Liver (tissue), 9 donors: ENCODE results near the gene ZKSCAN3. TPM values are rescaled to one million over a fixed set of nuclear protein-coding genes. Genes with fewer than 3 reads are reported as not detected.

Source experiments
- DNase-seq: peaks from one replicate; pipeline ENCODE4 v3.0.0-alpha.2; 2017; ENCODE audit warnings: low spot score
- H3K27ac ChIP-seq, 2 donors: one replicate each; pipeline ENCODE4 v1.7.0; 2013; ENCODE audit warnings: inconsistent platforms in 2 of 2, low read length in 2 of 2, control low read depth in 1 of 2, low read depth in 1 of 2, mild to moderate bottlenecking in 1 of 2
- H3K27me3 ChIP-seq, 4 donors: one replicate each; pipeline versions ENCODE4 v1.6.1 to v1.7.0; 2013; ENCODE audit warnings: low read length in 3 of 4, inconsistent platforms in 1 of 4, mild to moderate bottlenecking in 1 of 4, moderate library complexity in 1 of 4; ENCODE audit not compliant: control insufficient read depth in 4 of 4, insufficient read depth in 4 of 4
- H3K36me3 ChIP-seq, 4 donors: one replicate each; pipeline versions ENCODE4 v1.6.1 to v1.7.0; 2013; ENCODE audit warnings: low read length in 3 of 4, mild to moderate bottlenecking in 3 of 4, low read depth in 1 of 4, moderate library complexity in 1 of 4; ENCODE audit not compliant: control insufficient read depth in 4 of 4, insufficient read depth in 3 of 4
- H3K4me1 ChIP-seq, 4 donors: one replicate each; pipeline versions ENCODE4 v1.6.1 to v1.7.0; 2013; ENCODE audit warnings: low read length in 3 of 4, mild to moderate bottlenecking in 3 of 4, moderate library complexity in 1 of 4; ENCODE audit not compliant: control insufficient read depth in 4 of 4, insufficient read depth in 4 of 4
- H3K4me3 ChIP-seq, 3 donors: one replicate each; pipeline versions ENCODE4 v1.6.1 to v1.7.0; 2013; ENCODE audit warnings: low read length in 3 of 3, control low read depth in 1 of 3, low read depth in 1 of 3, mild to moderate bottlenecking in 1 of 3
- H3K9ac ChIP-seq, 2 donors: one replicate each; pipeline ENCODE4 v1.7.0; 2013; ENCODE audit warnings: low read length in 2 of 2, mild to moderate bottlenecking in 2 of 2, moderate library complexity in 2 of 2, control low read depth in 1 of 2, low read depth in 1 of 2
- H3K9me3 ChIP-seq, 4 donors: one replicate each; pipeline versions ENCODE4 v1.6.1 to v1.7.0; 2013; ENCODE audit warnings: low read length in 3 of 4; ENCODE audit not compliant: control insufficient read depth in 4 of 4
- EGR1 ChIP-seq, 2 donors: IDR thresholded peaks; 2 replicates each; pipeline ENCODE4 v1.6.1; 2016 to 2018; ENCODE audit warnings: antibody characterized with exemption in 2 of 2, low read depth in 2 of 2
- FOXA2 ChIP-seq: IDR thresholded peaks from 2 replicates; pipeline ENCODE4 v1.6.1; 2016; ENCODE audit warnings: antibody characterized with exemption
- HNF4A ChIP-seq, 2 donors: conservative IDR thresholded peaks; 2 replicates each; pipeline ENCODE4 v1.6.1; 2016; ENCODE audit warnings: antibody characterized with exemption in 2 of 2, mild to moderate bottlenecking in 2 of 2
- HNF4G ChIP-seq: IDR thresholded peaks from 2 replicates; pipeline ENCODE4 v1.6.1; 2016; ENCODE audit warnings: antibody characterized with exemption
- JUND ChIP-seq, 2 donors: IDR thresholded peaks; 2 replicates each; pipeline ENCODE4 v1.6.1; 2016; ENCODE audit warnings: antibody characterized with exemption in 2 of 2
- NR2F2 ChIP-seq: IDR thresholded peaks from 2 replicates; pipeline ENCODE4 v1.6.1; 2016; ENCODE audit warnings: antibody characterized with exemption
- RAD21 ChIP-seq, 2 donors: IDR thresholded peaks; 2 replicates each; pipeline ENCODE4 v1.6.1; 2016; ENCODE audit warnings: antibody characterized with exemption in 2 of 2, mild to moderate bottlenecking in 2 of 2
- REST ChIP-seq: IDR thresholded peaks from 2 replicates; pipeline ENCODE4 v1.6.1; 2016; ENCODE audit warnings: antibody characterized with exemption, mild to moderate bottlenecking
- RXRA ChIP-seq, 2 donors: IDR thresholded peaks; 2 replicates each; pipeline ENCODE4 v1.6.1; 2017 to 2018; ENCODE audit warnings: antibody characterized with exemption in 2 of 2, mild to moderate bottlenecking in 1 of 2
- SP1 ChIP-seq: IDR thresholded peaks from 2 replicates; pipeline ENCODE4 v1.6.1; 2018; ENCODE audit warnings: antibody characterized with exemption, mild to moderate bottlenecking
- TAF1 ChIP-seq: conservative IDR thresholded peaks from 2 replicates; pipeline ENCODE4 v1.6.1; 2016; ENCODE audit warnings: antibody characterized with exemption, mild to moderate bottlenecking
- YY1 ChIP-seq: IDR thresholded peaks from 2 replicates; pipeline ENCODE4 v1.6.1; 2016; ENCODE audit warnings: antibody characterized with exemption, mild to moderate bottlenecking
- ZBTB33 ChIP-seq: IDR thresholded peaks from 2 replicates; pipeline ENCODE4 v1.6.1; 2016; ENCODE audit warnings: antibody characterized with exemption
- WGBS: extraction: QIAGEN DNeasy Blood & Tissue Kit; methylation state at CpG from one replicate; pipeline ENCODE4 v1.1.7; 2013; 5-methylcytosine and 5-hydroxymethylcytosine counted together
- polyA plus RNA-seq, 2 donors: library from polyadenylated mRNA; stranded (reverse) in 1 of 2; unstranded in 1 of 2; fragments of 200-250 nt in 1 of 2; fragments of >200 nt in 1 of 2; fragmentation: Nextera tagmentation in 1 of 2; extraction: Ambion mirVana in 1 of 2; gene quantifications; one replicate each; pipeline versions ENCODE4 v1.2.1 to v1.2.3, GENCODE V29; 2013 to 2015
- total RNA-seq, 2 donors: library from RNA; depleted of rRNA; stranded (reverse); fragments of >200 nt; gene quantifications; one replicate each; pipeline ENCODE4 v1.2.3, GENCODE V29; 2014
- TF ChIP-seq, protein P1 (sequence below): fragments of 150-350 bp; IDR thresholded peaks from 2 replicates; pipeline ENCODE4 v1.5.1; 2017; ENCODE audit warnings: improper control_type of control experiment, low read depth, low read length; ENCODE audit not compliant: missing input control
- TF ChIP-seq, protein P2 (sequence below): IDR thresholded peaks from 2 replicates; pipeline ENCODE4 v1.6.1; 2016; ENCODE audit warnings: antibody characterized with exemption
- TF ChIP-seq, protein P3 (sequence below): IDR thresholded peaks from 2 replicates; pipeline ENCODE4 v1.6.1; 2016; ENCODE audit warnings: antibody characterized with exemption
- donor health status: healthy.
- donor health status: healthy.
- donor health status: healthy.
- donor health status: healthy.
- donor health status: healthy.

The ZKSCAN3 gene
- total and polyA plus RNA-seq, 4 donors, result 0.93 to 8.8 (median 1.9) TPM

GRCh38 chr6:28373925-28374324 is 24.2 kb downstream of the ZKSCAN3 start:
- no peaks in the 10 kb centered on the region for H3K27me3 ChIP-seq
- no peaks in the 10 kb centered on the region for H3K9me3 ChIP-seq
- no peak overlapping the region for H3K27ac ChIP-seq
- H3K36me3 ChIP-seq, result peaks cover 0 to under 1% (median 0%) of the 10 kb centered on the region in 4 donors
- no peaks in the 10 kb centered on the region for H3K4me1 ChIP-seq
- DNase-seq, result no peak
- H3K4me3 ChIP-seq, result no peak overlapping the region
- H3K9ac ChIP-seq, result no peak overlapping the region
- 99% methylated on average over 1 of the region's 1 CpG for WGBS
- TF ChIP-seq EGR1 (IDR thresholded peaks at IDR 0.05; ENCODE audit: low read depth in 2 of 2), result no peak
- TF ChIP-seq YY1, result no peak
- TF ChIP-seq NR2F2, result no peak
- no peak for TF ChIP-seq HNF4G
- TF ChIP-seq REST, result no peak
- no peak for TF ChIP-seq HNF4A (conservative IDR thresholded peaks at IDR 0.05)
- TF ChIP-seq, protein P1, sequence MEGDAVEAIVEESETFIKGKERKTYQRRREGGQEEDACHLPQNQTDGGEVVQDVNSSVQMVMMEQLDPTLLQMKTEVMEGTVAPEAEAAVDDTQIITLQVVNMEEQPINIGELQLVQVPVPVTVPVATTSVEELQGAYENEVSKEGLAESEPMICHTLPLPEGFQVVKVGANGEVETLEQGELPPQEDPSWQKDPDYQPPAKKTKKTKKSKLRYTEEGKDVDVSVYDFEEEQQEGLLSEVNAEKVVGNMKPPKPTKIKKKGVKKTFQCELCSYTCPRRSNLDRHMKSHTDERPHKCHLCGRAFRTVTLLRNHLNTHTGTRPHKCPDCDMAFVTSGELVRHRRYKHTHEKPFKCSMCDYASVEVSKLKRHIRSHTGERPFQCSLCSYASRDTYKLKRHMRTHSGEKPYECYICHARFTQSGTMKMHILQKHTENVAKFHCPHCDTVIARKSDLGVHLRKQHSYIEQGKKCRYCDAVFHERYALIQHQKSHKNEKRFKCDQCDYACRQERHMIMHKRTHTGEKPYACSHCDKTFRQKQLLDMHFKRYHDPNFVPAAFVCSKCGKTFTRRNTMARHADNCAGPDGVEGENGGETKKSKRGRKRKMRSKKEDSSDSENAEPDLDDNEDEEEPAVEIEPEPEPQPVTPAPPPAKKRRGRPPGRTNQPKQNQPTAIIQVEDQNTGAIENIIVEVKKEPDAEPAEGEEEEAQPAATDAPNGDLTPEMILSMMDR, result no peak
- no peak for TF ChIP-seq TAF1
- TF ChIP-seq RAD21 (IDR thresholded peaks at IDR 0.05), result no peak
- TF ChIP-seq, protein P2, sequence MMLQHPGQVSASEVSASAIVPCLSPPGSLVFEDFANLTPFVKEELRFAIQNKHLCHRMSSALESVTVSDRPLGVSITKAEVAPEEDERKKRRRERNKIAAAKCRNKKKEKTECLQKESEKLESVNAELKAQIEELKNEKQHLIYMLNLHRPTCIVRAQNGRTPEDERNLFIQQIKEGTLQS, result no peak
- TF ChIP-seq ZBTB33, result no peak
- TF ChIP-seq SP1, result no peak
- no peak for TF ChIP-seq JUND (IDR thresholded peaks at IDR 0.05)
- TF ChIP-seq, protein P3, sequence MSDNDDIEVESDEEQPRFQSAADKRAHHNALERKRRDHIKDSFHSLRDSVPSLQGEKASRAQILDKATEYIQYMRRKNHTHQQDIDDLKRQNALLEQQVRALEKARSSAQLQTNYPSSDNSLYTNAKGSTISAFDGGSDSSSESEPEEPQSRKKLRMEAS, result no peak
- TF ChIP-seq RXRA (IDR thresholded peaks at IDR 0.05), result no peak

DNA sequence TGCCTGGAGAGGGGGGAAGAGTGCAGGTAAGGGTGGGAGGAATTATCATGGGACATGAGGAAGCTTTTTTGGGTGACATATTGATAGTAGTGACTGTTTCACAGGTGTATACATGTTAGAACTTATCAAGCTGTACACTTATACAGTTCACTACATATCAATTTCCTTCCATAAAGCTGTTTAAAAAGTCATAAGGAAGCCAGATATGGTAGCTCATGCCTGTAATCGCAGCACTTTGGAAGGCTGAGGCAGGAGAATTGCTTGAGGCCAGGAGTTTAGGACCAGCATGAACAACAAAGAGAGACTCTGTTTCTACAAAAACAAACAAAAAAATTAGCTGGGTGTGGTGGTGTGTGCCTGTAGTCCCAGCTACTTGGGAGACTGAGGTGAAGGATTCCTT is 28.1 kb downstream of the ZKSCAN3 start:
- 95% methylated on average over 1 of the region's 1 CpG for WGBS
- H3K36me3 ChIP-seq, result peaks cover 0 to 18% (median 5%) of the 10 kb centered on the region in 4 donors

More for the DNA sequence above, 28.1 kb downstream of the ZKSCAN3 start:
- Histone ChIP-seq H3K27me3 (no peaks in the 10 kb centered on the region), H3K9me3 (no peaks in the 10 kb centered on the region), H3K4me1 (peaks cover 0 to 3% (median 2%) of the 10 kb centered on the region in 4 donors), H3K9ac (no peak overlapping the region), H3K27ac (no peak overlapping the region), H3K4me3 (no peak overlapping the region)
- TF ChIP-seq, protein P1, result no peak
- no peak for TF ChIP-seq EGR1 (IDR thresholded peaks at IDR 0.05; ENCODE audit: low read depth in 2 of 2)
- no peak for TF ChIP-seq ZBTB33
- TF ChIP-seq, protein P2, result no peak
- TF ChIP-seq HNF4A (conservative IDR thresholded peaks at IDR 0.05), result no peak
- no peak for TF ChIP-seq FOXA2
- no peak for TF ChIP-seq JUND (IDR thresholded peaks at IDR 0.05)
- no peak for TF ChIP-seq RAD21 (IDR thresholded peaks at IDR 0.05)
- TF ChIP-seq NR2F2, result no peak
- no peak for TF ChIP-seq RXRA (IDR thresholded peaks at IDR 0.05)
- TF ChIP-seq TAF1, result no peak
- TF ChIP-seq, protein P3, result no peak
- no peak for TF ChIP-seq YY1
- no peak for DNase-seq
